ENCODE measurements around the gene ADCYAP1R1. TPM values are rescaled to one million over a fixed set of nuclear protein-coding genes. Genes with fewer than 3 reads are reported as not detected.

The ADCYAP1R1 gene
- total and polyA plus RNA-seq, 3 donors from 2014 or later: 3.2 to 4.8 (median 4.3) TPM

- Histone ChIP-seq H3K9me3 (no peaks in the 10 kb centered on the region), H3K27me3 (no peaks in the 10 kb centered on the region), H3K27ac (no peak overlapping the region), H3K4me3 (no peak overlapping the region), H3K4me1 (no peaks in the 10 kb centered on the region), H3K36me3 (ENCODE audit: low read depth, missing control alignments) (no peaks in the 10 kb centered on the region)
- intact Hi-C loops (cut with DNase I; ENCODE audit: low total_unique reads): no loop called here
- WGBS, 2 donors: 84 to 90% methylated on average over 2 of the region's 2 CpGs
- TF ChIP-seq POLR2A (IDR thresholded peaks at IDR 0.05) (no peak), CTCF (IDR thresholded peaks at IDR 0.05) (no peak)
- DNase-seq: no peak
These were observed 39.9 kb downstream of the ADCYAP1R1 start for GRCh38 chr7:31091924-31092434.

GRCh38 chr7:31092606-31093005 is 40.5 kb downstream of the ADCYAP1R1 start:
- Histone ChIP-seq H3K27ac (no peak overlapping the region), H3K27me3 (no peaks in the 10 kb centered on the region), H3K36me3 (ENCODE audit: low read depth, missing control alignments) (no peaks in the 10 kb centered on the region), H3K9me3 (no peaks in the 10 kb centered on the region), H3K4me3 (no peak overlapping the region), H3K4me1 (no peaks in the 10 kb centered on the region)
- intact Hi-C loops (cut with DNase I; ENCODE audit: low total_unique reads): no loop called here
- no peak for DNase-seq
- 96 to 97% methylated on average over 4 of the region's 4 CpGs for WGBS, 2 donors
- TF ChIP-seq CTCF (IDR thresholded peaks at IDR 0.05) (no peak), POLR2A (IDR thresholded peaks at IDR 0.05) (no peak)

GRCh38 chr7:31093282-31093681 is 41.2 kb downstream of the ADCYAP1R1 start:
- 90 to 95% methylated on average over 3 of the region's 3 CpGs for WGBS, 2 donors
- Histone ChIP-seq H3K9me3 (no peaks in the 10 kb centered on the region), H3K4me3 (no peak overlapping the region), H3K27me3 (no peaks in the 10 kb centered on the region), H3K27ac (no peak overlapping the region), H3K4me1 (no peaks in the 10 kb centered on the region), H3K36me3 (ENCODE audit: low read depth, missing control alignments) (no peaks in the 10 kb centered on the region)
- no peak for TF ChIP-seq POLR2A (IDR thresholded peaks at IDR 0.05)
- no peak for TF ChIP-seq CTCF (IDR thresholded peaks at IDR 0.05)
- intact Hi-C loops (cut with DNase I; ENCODE audit: low total_unique reads): no loop called here
- no peak for DNase-seq

GRCh38 chr7:31094271-31094670 is 42.2 kb downstream of the ADCYAP1R1 start:
- Histone ChIP-seq H3K27ac (no peak overlapping the region), H3K27me3 (no peaks in the 10 kb centered on the region), H3K9me3 (no peaks in the 10 kb centered on the region), H3K36me3 (ENCODE audit: low read depth, missing control alignments) (no peaks in the 10 kb centered on the region), H3K4me3 (no peak overlapping the region), H3K4me1 (no peaks in the 10 kb centered on the region)
- 94% methylated on average over 4 of the region's 4 CpGs for WGBS, 2 donors
- DNase-seq: no peak
- intact Hi-C loops (cut with DNase I; ENCODE audit: low total_unique reads): no loop called here
- TF ChIP-seq CTCF (IDR thresholded peaks at IDR 0.05) (no peak), POLR2A (IDR thresholded peaks at IDR 0.05) (no peak)
